Endothelial cell of umbilical vein (primary cell): ENCODE data around the gene GSTP1.

ENCODE experiments used
- CTCF ChIP-seq, 2 donors: IDR thresholded peaks; 1 replicate in 1 of 2; 2 replicates in 1 of 2; pipeline ENCODE4 v1.5.1; 2011; ENCODE audit warnings: low read length in 2 of 2, mild to moderate bottlenecking in 2 of 2, moderate library complexity in 2 of 2, control low read depth in 1 of 2, inconsistent platforms in 1 of 2, low read depth in 1 of 2; ENCODE audit not compliant: insufficient read depth in 1 of 2; ENCODE audit errors: extremely low read depth in 1 of 2
- EZH2 ChIP-seq: IDR thresholded peaks from 2 replicates; pipeline ENCODE4 v1.6.1; 2012; ENCODE audit warnings: borderline replicate concordance, low read depth, mild to moderate bottlenecking, moderate library complexity, low read length, inconsistent platforms; ENCODE audit not compliant: severe bottlenecking
- FOS ChIP-seq: IDR thresholded peaks from 2 replicates; pipeline ENCODE4 v1.6.1; 2011; ENCODE audit warnings: mild to moderate bottlenecking, low read length, moderate library complexity, borderline replicate concordance; ENCODE audit not compliant: insufficient read depth
- GATA2 ChIP-seq: IDR thresholded peaks from 2 replicates; pipeline ENCODE4 v1.7.0; 2011; ENCODE audit warnings: low read depth, mild to moderate bottlenecking, moderate library complexity, mixed read lengths, low read length; ENCODE audit not compliant: insufficient read length, insufficient read depth
- MYC ChIP-seq: IDR thresholded peaks from one replicate; pipeline ENCODE4 v1.6.1; 2011; ENCODE audit warnings: mild to moderate bottlenecking, low read depth, low read length
- POLR2A ChIP-seq: IDR thresholded peaks from 2 replicates; pipeline ENCODE4 v1.6.1; 2012; ENCODE audit warnings: low read depth, mild to moderate bottlenecking, control low read depth, low read length
- POLR2AphosphoS5 ChIP-seq: IDR thresholded peaks from 2 replicates; pipeline ENCODE4 v1.6.1; 2012; ENCODE audit warnings: low read depth, mild to moderate bottlenecking, control low read depth, low read length, moderate library complexity; ENCODE audit not compliant: insufficient read depth
- TF ChIP-seq, protein P1 (sequence below): IDR thresholded peaks from 2 replicates; pipeline ENCODE4 v1.6.1; 2011; ENCODE audit not compliant: insufficient read depth, insufficient read length

- TF ChIP-seq CTCF (IDR thresholded peaks at IDR 0.05; ENCODE audit: extremely low read depth in 1 of 2, insufficient read depth in 1 of 2, low read depth in 1 of 2, low read length in 2 of 2), result no peak
- no peak for TF ChIP-seq POLR2A
- TF ChIP-seq POLR2AphosphoS5, result no peak
- TF ChIP-seq, protein P1, sequence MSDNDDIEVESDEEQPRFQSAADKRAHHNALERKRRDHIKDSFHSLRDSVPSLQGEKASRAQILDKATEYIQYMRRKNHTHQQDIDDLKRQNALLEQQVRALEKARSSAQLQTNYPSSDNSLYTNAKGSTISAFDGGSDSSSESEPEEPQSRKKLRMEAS, result no peak
- TF ChIP-seq MYC, result no peak
- TF ChIP-seq GATA2, result no peak
- TF ChIP-seq EZH2, result no peak
- TF ChIP-seq FOS, result no peak
Measured at GRCh38 chr11:67581469-67581868, 2.1 kb upstream of the GSTP1 start.
